GM12872 (cell line): ENCODE measurements around the gene RIT2.

Source experiments
- TF ChIP-seq, protein P1 (sequence below): IDR thresholded peaks from 3 replicates; pipeline ENCODE4 v1.5.1; 2011; ENCODE audit warnings: low read depth, mild to moderate bottlenecking, low read length, moderate library complexity; ENCODE audit not compliant: insufficient read depth

Gene RIT2

DNA sequence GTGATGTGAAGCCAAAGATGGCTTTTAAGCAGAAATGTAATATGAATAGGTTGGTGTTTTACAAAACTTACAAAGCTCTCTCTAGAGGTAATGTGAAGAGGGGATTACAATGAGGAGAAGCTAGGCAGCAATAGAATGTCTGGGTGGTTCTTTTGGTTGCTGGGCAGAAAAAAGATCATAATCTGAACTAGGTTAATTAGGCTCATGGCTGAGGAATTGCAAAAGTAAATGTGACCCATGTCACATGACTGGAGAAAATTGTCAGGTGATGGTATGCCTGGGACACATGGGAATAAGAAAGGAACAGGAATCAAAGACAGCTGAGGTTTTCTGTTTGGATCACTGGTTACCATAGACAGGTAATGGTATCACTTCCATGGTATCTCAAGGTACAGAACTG, 7.5 kb upstream of the RIT2 start:
- TF ChIP-seq, protein P1, sequence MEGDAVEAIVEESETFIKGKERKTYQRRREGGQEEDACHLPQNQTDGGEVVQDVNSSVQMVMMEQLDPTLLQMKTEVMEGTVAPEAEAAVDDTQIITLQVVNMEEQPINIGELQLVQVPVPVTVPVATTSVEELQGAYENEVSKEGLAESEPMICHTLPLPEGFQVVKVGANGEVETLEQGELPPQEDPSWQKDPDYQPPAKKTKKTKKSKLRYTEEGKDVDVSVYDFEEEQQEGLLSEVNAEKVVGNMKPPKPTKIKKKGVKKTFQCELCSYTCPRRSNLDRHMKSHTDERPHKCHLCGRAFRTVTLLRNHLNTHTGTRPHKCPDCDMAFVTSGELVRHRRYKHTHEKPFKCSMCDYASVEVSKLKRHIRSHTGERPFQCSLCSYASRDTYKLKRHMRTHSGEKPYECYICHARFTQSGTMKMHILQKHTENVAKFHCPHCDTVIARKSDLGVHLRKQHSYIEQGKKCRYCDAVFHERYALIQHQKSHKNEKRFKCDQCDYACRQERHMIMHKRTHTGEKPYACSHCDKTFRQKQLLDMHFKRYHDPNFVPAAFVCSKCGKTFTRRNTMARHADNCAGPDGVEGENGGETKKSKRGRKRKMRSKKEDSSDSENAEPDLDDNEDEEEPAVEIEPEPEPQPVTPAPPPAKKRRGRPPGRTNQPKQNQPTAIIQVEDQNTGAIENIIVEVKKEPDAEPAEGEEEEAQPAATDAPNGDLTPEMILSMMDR: no peak

DNA sequence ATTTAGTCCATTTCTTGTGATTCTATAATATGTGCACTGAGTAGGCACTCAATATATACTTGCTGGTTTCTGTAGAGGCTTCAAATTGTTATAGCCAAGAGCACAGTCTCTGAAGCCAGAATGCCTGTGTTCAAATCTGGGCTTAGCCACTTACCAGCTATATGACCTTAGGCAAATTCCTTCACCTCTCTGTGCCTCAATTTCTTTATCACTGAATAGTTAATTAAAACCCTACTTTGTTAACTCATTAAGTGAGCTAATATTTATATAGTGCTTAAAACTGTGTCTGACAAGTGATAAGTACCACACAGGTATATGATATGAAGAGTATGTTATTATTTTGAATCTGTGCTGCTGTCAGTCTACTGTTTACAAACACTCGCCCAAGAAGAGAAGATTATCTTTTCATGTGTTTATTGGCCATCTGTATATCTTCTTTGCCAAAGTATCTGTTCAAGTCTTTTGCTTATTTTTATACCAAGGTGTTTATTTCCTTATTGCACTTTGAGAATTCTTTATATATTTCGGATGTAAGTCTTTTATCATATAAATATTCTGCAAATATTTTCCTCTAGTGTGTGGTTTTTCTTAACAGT, 1.3 kb upstream of the RIT2 start:
- TF ChIP-seq, protein P1: no peak

DNA sequence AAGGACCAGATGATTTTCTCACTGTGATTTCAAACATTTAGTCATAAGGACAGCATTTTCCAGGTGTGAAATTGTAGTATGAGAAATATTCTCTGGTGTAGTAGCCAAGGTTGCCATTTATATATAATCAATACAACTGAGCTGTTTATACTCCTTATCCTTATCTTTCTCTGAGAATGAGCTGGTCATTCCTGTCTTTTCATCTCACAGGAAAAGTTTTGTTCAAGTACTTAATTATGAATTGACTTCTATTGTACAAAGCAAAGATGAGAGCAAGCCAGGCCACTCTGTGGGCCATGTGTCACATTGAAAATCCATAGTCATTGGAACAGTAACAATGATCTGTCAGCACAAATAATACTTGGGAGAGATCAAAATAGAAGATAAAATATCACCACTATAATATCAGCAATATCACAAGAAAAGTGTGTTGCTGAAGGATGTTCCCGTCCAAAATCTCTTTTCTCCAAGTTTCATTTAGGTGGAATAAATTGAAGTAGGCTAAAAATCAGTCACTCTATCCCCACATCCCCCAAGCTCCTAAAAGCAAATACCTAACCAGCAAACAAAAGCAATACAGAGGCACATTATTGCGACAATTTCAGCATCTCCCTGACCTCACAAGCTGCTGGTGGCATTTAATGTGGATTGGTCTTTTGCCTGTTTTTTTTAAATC, 2.1 kb downstream of the RIT2 start:
- TF ChIP-seq, protein P1: no peak

DNA sequence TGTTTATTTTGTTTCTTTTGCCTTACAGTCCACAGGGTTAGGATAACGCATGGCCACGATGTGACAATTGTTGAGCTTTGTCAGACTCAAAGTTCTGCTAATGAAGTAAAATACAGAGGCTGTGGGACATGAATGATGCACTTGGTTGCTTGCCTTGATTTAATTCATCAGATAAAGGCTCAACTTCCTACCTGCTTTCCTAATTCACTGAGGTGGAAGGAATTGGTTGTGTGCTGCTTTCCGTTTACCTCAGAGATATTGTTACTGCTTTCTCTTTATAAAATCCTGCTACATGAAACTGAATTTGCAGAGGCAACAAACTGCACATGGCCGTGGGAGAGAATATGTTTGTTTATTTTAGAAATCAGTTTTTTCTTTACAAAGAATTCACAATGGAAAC, 6.6 kb downstream of the RIT2 start:
- TF ChIP-seq, protein P1: no peak

DNA sequence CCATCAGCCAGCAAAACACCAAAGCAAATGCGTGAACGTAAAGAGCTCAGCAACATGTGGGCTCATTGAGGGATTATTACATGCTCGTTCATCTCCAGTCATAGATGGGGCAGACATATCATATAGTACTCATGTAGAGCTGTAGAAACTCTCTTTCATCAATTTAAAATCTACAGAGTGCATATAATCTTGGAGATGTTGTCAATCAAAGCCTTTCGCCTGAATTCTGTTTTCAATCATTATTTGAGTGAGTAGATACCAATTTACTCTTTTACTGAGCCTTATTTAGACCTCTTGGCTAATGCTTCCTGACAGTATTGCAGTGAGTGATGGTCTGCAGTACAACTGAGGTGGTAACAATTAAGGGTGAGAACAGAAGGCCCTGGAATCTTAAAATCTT, 7.0 kb downstream of the RIT2 start:
- TF ChIP-seq, protein P1: no peak

DNA sequence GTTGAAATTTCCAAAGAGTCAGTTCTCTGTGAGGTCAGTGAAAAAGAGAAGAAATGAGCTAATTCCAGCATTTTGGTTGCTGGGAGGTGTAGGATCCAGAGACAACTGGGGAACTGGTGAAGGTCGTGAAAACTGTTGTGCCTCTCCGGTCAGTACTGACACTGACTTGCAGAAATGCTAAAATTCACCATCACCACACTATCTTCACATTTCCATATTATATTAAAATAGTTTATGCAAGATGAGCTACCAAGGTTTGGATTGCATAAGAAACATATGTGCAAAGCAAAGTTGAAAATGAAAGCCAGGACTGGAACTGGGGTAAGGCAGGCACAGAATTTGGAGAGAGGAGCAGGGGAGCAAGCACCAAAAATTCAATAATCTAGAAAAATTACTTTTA, 21.8 kb downstream of the RIT2 start:
- TF ChIP-seq, protein P1: no peak

DNA sequence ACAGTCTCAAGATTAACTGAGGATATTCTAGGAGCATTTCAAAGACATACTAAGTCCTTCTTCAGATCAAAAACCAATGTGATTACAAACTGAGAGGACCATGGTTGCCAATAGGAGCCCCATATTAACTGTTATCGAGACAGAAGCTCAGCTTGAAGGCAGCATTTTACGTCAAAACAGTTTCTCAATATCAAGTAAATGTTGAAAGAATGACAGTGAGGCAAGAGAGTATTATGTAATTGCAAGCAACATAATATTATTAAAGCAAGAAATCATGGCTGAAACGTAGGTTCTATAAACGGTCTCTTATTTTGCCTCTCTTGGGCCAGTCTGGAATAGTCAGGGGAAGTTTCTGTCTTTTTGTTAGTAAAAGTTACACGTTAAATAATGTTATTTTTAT, 22.9 kb downstream of the RIT2 start:
- TF ChIP-seq, protein P1: no peak

DNA sequence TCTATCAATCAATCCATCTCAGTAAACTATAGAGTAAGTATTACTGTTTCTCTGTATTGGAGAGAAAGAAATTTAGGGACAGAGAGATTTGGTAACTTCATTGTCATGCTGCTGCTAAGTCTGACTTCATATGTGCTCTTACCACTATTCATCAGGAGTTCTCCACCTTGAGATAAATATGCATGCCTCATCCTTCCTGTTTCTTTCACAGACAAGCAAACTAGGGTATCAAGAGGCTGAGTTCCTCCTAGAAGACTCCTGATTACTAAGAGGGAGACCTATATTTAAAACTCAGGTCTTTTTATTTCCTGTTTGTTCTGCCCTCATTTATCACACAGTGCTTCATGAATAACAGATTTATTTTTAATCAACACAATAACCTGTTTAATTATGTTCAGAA, 34.1 kb downstream of the RIT2 start:
- TF ChIP-seq, protein P1: no peak
